Endometrium (tissue), 2 donors: Measurements from ENCODE around the gene RAB1A.

Experiments used
- FAIRE-seq: peaks from 2 replicates; lab custom pipeline; 2012; peaks lifted over from hg19 to GRCh38; lab: Jason Lieb, UNC
- donor health status: control.
- donor health status: control.

The RAB1A gene

DNA sequence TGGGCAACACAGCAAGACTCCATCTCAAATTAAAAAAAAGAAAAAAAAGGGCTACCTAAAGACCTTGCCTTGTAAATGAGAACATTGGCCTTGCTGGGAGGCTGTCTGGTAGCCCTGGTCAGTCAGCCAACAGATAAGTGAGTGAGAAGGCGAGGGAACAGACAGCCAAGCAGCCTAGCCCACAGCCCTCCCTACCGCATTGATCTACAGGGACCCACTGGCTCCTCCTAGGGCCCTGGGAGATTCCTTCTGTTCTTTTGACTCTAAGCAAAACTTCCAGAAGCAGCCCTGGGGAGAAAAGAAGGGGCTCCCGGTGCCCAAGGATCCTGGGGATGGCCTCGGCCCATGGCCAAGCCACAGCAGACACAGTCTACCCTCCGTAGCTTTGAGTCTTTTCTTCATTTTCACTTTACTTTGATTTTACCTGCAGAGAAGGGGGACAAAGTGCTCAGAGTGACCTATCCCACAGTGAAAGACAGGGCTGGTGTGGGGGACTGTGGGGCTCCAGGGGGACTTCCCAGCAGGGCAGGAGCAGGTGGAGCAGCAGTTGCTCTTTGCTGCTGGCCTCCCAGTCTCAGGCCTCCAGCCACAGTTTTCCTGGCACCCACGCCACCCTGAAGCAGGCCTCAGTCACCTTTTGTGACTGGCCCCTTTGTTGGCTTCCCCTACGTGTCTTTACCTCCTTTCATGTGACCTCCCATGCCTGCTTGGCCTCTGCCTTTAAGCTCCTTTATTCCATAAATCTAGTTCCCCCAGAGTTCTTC, 68.6 kb downstream of the RAB1A start:
- no peak for FAIRE-seq

DNA sequence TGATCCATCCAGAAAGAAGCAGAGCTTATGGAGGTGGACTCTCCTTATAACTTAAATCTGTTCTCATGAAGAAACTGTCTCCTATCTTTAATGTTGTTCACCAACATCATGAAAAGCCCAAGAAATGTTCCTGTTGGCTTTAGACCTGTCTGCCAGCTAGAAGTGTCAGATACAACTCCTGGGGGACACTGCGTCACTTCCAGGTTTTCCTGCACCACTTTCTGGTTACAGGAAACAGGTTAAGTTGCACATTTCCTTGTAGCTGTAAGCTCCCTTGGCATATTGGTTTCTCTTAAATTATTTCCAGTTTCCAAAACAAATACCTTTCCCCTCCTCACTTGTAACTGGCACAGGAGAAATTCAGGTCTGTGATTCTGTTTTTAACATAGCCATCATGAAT, 70.8 kb downstream of the RAB1A start:
- FAIRE-seq, result no peak

DNA sequence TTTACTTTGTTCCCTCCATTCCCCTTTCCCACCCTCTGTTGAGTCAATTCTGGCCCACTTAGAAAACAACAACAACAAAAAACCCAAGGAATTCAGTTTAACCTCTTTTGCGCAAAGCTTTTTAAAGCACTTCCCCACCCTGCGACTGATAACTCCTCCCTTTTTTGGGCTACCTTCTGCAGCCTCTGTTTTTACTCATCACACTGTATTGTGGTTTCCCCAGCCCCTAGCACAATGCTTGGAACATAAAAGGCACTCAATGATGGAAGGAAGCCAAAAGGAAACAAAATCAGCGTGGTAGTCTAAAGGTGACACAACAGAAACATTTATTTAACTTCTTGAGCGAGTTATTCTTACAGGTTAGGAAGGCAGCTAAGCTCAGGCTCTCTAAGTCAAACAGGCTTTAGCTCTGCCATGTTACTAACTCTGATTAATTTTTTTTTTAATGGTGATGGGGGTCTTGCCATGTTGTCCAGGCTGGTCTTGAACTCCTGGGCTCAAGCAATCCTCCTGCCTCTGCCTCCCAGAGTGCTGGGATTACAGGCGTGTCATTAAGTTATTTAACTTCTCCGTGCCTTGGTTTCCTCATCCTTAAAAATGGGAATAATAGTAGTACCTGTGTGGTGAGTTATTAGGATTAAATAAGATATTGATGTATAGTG, 72.4 kb downstream of the RAB1A start:
- peak; percentile 21 for FAIRE-seq

DNA sequence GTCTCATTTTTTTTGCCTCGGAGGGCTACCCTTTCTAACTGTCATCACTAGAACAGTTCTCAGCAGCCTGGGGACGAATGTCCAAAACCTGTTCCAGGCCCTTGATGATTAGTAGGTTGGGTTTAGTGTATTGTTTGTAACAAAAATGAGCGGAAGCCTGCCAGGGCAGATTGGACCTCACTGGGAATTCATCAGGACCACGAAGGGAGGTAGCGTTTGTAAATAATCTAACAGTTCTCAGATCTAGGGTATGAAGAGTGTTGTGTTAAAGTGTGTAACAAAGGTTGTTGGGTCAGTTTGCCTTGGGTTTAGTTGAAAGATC, 72.9 kb downstream of the RAB1A start:
- no peak for FAIRE-seq

DNA sequence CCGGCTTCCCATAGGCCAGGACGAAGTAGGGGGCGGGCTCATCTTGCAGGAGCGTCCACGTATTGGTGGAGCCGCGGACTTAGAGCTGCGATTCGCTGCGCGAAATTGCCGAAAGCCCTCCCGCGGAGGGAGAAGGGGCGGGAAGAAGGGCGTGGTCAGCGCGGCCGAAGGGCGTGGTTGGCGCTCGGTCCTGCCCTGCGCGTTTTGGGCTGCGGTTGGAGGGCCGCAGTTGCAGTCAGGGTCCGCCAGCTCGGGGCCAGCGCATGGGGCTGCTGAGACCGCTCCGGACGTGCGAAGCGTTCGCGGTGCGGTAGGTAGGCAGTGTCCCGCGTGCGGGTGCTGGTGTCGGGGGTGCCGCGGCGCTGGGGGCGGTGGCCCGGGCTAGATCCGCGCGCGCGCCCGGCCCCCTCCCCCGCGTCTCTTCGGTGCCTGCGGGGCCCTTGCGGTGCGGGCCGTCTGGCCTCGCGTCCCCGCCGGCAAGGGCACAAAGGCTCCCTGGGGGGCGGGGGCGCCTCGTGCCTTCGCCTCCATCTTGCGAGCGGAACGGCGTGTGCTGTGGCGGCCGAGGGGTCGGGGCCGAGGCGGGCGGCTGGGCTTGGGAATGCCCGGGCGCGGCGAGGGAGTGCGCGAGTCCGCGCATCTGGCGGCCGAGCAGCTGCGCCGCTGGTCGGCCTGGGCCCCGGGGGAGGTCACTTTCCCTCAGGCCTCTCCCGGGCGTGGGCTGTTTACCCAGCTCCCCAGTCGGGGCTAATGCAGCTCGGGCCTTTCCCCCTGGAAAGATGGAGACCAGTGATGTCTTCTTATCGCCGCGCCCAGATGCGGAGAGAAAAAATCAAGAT, 73.5 kb downstream of the RAB1A start, which contains the start of gene CEP68:
Gene CEP68 (plus strand): TSS at position 202 of the 839 bp plus-strand sequence. CDS start 13,029 bp downstream, outside the sequence.
- FAIRE-seq, result peak; percentile 95

DNA sequence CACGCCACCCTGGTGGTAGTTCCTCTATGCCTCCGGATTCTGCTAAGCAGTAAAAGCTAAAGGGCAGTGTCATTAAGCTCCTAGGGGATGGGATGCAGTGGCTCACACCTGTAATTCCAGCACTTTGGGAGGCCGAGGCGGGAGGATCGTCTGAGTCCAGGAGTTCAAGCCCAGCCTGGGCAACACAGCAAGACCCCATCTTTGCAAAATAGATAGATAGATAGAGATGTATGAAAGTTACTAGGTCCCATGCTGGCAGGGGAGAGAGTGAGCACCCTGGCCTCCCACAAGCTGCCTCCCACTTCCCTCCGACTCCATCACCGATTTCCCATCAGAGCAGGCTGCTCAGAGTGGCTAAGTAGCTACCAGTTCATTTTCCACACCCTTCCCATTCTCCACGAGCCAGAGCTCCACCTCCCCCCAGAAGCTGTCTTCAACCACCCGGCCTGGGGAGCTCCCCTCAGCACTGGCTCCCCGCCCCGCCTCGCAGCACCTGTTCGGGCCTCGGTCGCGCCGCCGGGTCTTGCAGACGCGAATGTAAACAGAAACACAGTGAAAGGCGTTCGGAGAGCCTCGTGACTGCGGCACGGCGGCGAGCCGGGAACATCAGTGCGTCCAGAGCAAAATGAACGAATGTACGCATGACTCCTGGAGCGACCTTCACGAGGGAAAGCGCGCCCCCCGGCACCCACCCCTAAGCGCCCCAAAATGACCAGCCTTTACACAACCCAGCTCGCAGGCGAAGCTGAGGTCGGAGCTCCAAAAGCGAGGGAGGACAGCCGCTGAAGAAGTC, 74.3 kb downstream of the RAB1A start:
- no peak for FAIRE-seq

DNA sequence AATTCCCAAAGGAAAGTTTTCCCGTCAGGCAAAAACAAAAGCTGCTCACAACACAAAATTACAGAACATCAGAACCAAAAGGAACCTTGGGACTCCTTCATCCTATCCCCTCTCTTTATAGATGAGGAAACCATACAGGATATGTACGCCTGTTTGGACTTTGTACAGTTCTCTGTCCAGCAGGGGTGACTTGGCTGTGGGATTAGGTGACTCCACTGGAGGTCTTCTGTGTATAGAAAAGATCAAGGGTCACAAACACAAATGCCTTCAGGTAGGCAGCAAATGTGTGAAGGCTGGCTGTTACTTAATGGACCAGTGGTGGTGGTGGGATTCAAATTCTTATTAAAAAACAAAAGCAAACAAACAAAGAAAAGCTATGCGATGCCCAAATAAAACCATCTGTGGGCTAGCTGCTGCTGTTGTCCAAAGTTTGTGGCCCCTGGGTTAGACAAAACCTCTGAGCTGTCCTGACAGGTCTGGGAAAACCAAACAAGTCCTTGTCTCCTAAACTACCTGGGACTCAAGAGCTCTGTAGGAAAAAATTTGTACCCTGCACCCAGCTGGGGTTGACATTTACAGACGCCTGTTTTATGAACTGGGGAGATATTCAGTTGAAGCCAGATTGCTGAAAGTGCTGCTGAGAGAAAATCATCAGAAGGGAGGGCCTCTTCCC, 75.0 kb downstream of the RAB1A start:
- no peak for FAIRE-seq

DNA sequence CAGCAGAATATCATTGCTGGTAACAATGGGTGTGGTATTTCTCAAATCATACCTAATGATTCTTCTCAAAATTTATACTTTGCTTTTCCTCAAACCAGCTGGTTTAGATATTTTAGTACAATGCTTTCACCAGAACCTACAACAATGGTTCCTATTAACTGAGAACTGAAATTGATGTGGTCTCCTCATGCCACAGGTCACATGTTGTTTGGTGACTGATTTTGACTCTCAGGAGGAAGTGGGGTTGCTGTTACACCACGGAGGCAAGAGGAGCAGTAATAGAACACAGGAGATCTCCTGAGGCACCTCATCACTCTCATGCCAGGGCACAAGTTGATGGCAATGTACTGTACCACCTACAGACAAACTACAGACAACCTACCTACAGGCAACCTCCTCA, 76.7 kb downstream of the RAB1A start:
- no peak for FAIRE-seq

DNA sequence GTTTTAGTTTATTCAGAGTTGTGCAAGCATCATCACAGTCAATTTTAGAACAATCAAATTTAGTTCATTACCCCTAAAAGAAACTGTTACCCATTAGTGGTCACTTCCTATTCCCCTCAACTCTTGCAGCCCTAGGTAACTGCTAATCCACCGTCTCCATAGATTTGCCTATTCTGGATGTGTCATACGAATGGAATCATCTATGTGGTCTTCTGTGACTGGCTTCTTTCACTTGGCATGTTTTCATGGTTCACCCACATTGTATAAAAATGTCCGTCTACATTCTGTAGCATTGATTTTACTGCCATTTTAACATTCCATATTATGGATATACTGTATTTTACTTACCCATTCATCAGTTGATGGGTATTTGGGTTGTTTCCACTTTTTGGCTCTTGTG, 79.0 kb downstream of the RAB1A start:
- no peak for FAIRE-seq

DNA sequence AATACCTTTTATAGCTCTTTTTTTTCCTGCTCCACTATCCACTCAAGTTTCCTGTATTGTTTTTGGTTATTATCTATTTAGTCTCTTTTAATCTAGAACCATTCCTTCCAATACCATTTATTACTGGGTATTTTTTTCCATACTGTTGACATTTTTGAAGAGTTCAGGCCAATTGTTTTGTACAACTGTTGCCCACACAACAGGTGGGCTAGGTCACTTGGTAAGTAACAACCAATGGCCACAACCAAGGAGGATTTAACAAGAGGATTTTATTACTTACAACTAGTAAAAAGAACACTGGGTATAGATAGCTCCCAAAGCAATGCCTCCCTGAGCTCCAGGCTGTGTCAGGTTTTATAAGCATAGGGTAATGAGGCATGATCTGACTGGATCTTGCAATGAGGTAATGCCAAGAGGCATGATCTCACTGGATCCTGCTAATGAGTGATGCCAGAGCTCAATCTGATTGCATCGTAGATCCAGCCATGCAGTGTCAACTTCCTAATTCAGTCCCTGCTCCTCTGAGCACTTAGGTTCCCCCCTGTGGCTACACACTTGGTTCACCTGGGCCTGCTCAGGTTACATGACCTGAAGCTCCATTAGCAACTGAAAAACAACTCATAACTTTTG, 80.8 kb downstream of the RAB1A start:
- FAIRE-seq, result no peak

DNA sequence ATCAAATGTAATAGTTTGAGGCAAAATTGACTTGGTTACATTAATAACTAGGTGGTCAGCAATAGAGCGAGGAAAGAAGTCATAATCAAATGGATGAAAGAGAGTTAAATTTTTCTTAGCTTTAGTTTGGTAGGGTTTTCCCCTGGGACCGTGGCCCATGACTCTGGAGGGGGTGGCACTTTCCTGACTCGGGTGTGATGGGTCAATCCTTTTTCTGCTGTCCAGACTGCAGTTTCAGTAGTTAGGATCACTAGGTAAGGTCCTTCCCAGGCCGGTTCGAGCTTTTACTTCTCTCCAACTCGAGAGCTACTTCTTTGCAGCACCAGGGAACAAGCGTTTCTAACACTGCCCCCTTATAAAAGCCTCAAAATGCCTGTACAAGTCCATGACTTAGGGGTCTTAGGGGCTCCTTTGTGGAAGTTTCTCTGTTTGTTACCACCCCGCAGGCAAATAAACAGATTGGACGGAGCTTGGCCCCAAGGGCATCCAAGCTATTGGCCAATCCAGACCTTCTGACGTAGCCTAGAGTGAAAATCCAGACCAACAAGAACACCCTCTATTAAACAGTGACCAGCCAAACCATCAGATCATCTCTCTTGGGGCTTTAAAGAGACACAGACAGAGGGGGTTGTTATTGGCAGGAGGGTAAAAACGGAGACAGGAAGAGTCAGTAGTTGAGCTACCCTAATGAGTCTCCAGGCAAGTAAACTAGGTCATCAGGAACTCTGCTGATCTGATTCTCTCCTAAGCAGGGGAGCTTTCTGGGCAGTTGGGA, 83.1 kb downstream of the RAB1A start:
- FAIRE-seq, result no peak

DNA sequence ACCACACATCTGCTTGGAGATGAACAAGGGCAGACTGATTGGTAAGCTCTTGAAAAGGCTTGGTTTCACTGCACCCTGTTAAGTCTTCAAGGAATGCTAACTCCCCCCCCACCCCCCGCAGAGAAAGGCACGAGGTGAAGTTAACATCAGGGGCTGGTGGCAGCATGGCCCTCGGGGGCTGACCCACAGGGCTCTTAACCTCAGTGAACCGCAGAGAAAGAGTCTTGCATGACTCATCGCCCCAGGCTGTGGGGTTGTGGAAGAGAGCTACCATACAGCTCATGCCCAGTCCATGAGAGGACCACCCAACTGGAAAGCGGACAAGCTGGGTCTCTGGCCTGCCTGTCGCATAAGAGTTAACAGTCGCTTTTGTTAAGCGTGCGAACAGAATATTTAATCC, 84.3 kb downstream of the RAB1A start:
- FAIRE-seq, result no peak

DNA sequence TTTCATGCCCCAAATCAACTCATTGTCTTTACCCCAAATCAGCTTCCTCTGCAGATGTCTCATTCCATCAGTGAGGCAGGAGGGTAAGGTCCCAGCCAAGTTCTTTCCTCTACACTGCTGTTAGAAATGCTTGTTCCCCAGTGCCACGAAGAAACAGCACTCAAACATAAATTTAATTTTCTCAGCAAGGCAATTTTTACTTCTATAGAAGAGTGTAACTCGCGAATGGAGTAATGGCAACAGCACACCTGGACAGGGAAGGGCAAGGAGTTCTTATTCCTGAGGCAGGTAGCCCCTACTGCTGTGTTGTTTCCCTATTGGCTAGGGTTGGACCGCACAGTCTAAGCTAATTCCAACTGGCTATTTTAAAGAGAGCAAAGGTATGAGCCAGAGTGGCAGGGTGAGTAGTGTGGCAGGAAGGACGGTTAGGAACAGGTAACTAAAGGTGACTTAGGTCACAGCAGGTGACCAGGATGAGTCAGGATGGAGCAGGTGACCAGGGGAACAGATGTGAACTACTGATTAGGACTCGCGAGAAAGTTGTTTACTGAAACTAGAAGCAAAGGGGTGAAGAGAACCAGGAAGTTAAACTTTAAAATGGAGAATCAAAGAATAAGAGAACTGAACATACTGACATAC, 85.7 kb downstream of the RAB1A start:
- no peak for FAIRE-seq

DNA sequence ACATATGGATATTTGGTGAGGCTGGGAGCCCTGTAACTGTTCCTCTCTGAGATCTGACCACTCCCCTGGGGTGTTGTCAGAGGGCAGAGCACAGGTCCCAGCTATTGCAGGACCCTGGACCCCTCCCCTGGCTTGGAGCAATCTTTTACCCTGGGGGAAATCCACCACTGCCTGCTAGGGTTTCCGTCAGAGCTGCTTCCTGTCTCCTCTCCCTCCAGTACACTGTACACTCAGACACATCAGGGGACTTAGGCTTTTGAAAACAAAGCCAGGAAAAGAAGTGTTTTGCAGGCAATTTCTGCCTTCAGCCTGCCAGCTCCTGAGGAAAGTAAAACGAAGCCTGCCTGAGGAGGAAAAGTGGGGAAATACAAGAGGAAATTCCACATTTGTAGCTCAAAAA, 86.9 kb downstream of the RAB1A start:
- FAIRE-seq, result no peak

DNA sequence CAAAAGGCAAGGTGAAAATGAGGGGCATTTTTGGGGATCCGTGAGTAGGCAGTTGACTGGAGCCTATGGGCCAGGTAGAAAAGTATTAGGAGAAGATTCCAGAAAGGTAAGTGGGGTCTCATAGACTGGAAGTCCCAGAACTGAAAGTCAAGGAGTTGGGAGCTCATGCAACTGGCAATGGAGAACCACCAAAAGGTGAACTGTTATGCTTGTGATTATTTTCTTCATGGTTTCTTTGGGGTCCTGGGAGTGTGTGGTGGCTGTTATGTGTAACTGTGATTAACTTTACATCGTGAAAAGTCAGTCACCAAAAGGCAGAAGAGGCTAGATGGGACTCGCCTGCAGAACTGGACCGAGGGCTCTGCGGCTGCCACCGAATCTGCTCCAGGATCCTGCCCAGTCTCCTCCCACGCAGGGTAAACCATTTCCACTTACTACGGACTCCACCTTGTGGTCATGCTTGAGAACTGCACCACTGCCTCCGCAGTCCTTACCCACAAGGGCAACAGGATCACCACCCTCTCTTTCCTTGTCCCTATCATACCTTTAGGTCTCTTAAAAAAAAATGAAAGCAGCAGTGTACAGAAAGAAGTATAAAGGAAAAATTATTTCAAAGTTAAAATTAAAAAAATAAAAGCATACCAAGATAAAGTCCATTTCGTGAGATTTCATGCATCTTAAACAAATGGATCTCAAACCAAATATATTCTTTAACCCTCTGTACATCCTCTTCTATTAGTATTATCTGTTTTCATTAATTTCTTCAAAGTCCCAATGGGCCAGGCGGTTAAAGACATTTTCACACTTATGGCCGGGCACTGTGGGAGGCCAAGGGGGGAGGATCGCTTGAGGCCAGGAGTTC, 89.3 kb downstream of the RAB1A start:
- FAIRE-seq, result peak; percentile 23

DNA sequence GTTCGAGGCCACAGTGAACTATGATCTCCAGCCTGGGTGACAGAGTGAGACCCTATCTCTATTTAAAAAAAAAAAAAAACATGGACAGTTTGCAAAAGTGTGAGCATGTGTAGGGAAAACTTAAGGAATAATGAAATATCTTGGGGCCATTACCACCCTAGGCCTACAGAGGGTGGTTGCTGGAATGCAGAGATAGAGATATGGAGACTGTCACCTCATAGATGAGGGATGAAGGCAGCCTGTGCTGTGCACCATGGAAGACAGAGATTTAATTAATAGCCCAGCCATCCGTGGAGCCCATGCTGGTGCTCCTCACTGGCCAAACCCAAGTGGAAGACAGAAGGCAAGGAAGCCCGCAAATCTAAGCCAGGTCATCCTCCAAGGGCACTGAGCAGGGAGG, 90.3 kb downstream of the RAB1A start:
- FAIRE-seq, result no peak

DNA sequence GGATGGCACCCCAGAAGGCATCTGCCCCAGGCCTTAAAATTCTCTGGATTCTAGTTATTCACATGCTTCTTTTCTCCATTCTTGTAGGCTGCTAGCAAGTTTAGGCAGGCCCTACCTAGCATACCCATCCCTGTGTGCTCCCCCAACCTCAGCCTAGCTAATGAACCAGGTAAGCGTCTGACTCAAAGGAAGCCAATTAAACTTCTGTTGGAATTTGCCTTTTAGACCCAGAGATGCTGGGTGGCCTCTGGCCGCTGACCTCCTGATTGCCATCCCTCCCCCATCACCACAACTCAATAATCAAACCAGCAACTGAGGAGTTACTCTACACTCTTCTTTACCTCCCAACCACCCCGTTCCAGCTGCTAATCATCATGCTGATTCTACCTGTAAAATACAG, 92.7 kb downstream of the RAB1A start:
- no peak for FAIRE-seq
